Ovary (tissue), 3 donors: ENCODE data around the gene NFIC.

Experiments
- EP300 ChIP-seq: sonication (generic); formaldehyde crosslinking; IDR thresholded peaks from one replicate; pipeline ENCODE4 v1.6.1; 2017; ENCODE audit warnings: antibody characterized with exemption
- POLR2A ChIP-seq: fragments of 450-650 bp; IDR thresholded peaks from one replicate; pipeline ENCODE4 v1.6.1; 2017; ENCODE audit warnings: antibody characterized with exemption, mild to moderate bottlenecking, moderate library complexity
- TF ChIP-seq, protein P1 (sequence below), 3 donors: fragments of 450-650 bp in 2 of 3; fragments of 200-600 bp in 1 of 3; IDR thresholded peaks; one replicate each; pipeline versions ENCODE4 v1.5.1 to v1.8.0; 2016 to 2022; ENCODE audit warnings: antibody characterized with exemption in 3 of 3, mild to moderate bottlenecking in 1 of 3
- donor health status: DM: no; HTN: no; CAD: no.

DNA sequence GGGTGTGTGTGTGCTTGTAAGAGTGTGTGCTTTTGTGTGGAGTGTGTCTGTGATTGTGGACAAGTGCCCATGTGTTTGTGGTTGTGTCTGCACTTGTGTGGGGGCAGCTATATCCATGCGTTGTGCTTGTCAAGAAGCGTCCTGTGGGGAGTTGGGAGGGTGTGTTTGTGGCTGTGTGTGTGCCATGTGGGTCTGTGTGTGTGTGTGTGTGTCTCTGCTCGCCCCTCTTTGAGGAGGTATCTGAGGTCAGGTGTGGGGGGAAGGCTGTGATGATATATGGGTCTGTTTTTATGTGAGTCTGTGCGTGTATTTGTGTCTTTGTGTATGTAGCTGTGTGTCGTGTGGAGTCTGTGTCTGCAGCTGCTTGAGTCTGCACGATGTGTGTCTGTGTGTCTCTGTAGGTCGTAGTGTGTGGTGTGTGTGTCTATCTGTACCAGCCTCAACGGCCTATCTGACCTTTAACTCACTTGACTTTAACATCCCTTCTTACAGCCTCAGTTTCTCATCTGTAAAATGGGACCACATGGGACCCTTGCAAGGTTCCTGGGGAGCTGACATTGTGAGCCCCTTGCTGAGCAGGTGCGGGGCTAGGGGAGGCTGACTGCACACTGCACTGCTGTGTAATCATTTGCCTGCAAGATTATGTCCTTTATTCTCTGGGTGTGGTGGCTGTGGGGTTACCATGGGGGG lies 4.0 kb upstream of the NFIC start:
- TF ChIP-seq, protein P1, sequence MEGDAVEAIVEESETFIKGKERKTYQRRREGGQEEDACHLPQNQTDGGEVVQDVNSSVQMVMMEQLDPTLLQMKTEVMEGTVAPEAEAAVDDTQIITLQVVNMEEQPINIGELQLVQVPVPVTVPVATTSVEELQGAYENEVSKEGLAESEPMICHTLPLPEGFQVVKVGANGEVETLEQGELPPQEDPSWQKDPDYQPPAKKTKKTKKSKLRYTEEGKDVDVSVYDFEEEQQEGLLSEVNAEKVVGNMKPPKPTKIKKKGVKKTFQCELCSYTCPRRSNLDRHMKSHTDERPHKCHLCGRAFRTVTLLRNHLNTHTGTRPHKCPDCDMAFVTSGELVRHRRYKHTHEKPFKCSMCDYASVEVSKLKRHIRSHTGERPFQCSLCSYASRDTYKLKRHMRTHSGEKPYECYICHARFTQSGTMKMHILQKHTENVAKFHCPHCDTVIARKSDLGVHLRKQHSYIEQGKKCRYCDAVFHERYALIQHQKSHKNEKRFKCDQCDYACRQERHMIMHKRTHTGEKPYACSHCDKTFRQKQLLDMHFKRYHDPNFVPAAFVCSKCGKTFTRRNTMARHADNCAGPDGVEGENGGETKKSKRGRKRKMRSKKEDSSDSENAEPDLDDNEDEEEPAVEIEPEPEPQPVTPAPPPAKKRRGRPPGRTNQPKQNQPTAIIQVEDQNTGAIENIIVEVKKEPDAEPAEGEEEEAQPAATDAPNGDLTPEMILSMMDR (IDR thresholded peaks at IDR 0.05): no peak
- TF ChIP-seq POLR2A (no peak), EP300 (no peak)
